ENCODE measurements around the gene SLC5A6.
"Not testable (repeated sequence)": the region's sequence is repeated elsewhere in the genome, so short reads cannot be mapped to it uniquely, and the experiment has no call there.

SLC5A6 gene

DNA sequence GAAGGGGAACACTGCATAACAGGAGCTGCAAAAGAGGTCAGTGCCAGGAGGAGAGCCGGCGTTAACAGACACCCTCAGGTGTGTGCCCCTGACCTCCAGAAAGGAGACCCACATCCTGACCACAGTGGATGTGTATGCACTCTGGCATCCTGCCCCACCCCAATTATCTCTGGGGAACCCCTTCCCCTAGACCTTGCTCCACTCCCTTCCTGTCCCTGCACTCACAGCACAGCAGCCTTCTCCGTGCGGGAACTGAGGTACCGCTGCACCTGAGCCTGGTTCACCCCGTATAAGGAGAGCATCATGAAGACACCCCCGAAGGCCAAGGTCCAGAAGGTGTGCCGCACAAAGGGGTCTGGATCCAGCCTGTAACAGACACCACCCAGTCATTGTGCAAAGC, 7.5 kb downstream of the SLC5A6 start:
- no peak for DNase-seq (ENCODE audit: low spot score)

DNA sequence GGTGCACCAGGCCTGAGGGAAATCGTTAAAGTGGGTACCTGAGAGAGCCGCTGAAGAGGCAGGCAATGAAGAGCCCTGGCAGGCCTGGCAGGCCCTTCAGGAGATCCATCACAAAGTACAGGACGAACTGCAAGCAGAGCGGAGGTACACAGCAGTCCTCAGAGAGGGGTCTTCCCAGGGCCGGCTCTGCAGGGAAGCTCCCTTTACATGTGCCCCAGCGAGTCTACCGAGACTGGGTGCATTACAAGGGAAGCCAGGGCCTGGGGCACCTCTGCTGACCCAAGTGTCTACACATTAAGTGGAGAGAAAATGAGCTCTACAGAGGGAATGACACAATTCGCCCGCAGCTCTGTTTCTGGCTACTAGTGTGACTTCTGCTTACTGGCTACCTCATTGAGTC, 8.3 kb downstream of the SLC5A6 start:
- DNase-seq (ENCODE audit: low spot score), result no peak

DNA sequence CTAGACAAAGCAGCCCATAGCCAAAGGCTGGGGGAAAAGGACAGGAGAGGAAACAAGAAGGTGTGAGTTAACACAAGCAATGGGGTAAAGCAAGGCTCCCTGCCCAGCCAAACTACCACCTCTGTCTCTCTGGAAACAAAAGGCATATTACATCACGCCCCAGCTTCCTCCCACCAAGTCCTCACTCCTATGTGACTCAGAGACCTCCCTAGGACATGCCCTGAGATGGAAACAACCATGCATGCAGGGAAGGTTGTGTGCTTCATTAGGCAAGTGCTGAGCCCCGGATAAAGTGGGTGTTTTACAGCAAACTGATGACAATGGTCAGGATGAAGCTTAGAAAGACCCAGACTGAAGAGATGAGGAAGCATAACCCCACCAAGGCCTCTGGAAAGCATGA, 9.2 kb downstream of the SLC5A6 start:
- DNase-seq (ENCODE audit: low spot score), result no peak

DNA sequence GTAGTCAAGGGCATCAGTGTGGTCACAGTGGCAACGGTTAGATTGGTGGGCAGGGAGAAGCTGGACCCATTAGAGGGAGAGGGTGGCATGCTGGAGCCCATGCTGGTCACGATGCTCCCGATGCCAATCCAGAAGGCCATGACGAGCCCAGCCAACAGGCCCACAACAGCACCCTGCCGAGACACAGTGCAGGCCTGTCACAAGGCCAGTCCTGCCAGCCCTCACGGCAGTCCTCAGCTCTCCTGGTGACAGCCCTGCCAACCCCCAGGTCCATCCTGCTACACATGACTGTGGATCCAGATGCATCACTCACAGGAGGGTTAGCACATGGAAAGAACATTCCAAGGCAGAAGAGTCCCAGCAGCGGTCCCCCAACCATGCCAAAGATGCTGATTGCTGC, 10.4 kb downstream of the SLC5A6 start:
- no peak for DNase-seq (ENCODE audit: low spot score)

DNA sequence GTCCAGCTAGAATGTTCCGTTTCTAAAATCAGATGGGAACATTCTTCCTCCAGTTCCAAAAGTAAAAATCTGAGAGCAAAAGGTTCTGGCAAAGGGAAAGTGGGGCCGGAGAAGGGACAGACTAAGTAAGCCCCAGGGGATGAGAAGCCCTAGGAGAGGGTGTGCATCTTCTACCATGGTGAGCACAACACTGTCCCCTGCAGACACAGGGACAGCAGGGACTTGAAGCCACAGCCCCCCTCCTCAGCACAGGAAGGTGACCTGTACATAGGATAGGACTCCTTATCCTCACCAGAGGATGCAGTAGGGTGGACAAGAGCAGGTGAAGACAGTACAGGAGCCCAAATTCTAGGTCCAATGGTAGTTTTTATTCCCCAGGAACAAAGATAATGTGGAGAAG, 12.8 kb downstream of the SLC5A6 start:
- DNase-seq (ENCODE audit: low spot score), result no peak

DNA sequence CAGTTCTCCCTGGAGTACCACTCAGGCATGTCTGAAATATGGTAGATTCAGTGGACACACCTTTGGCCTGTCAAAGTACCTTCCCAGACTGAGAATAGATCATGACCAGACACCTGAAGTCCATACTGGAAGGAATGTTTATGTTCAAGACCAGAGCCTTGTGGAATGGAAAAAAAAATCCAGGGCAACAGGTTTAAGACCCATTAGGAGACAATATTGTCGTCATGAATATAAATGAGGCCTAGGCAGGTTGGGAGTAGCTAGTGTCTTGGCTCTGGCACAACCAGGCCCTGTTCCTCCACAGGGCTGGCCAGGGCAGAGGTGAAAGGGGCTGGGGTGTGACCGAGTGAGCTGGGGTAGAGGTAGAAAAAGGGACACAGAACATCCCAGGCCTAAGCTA, 13.4 kb downstream of the SLC5A6 start:
- no peak for DNase-seq (ENCODE audit: low spot score)

DNA sequence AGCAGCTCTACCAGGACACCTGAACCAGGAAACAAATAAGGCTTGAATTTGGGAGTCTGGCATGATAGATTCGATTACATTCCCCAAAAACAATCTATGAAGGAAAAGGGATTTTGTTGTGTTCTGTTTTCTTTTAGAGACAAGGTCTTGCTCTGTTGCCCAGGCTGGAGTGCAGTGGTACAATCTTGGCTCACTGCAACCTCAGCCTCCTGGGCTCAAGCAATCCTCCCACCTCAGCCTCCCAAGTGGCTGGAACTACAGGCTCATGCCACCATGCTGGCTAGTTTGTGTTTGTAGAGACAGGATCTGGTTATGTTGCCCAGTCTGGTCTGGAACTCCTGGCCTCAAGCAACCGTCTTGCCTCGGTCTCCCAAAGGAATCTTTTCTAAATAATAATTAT, 14.0 kb downstream of the SLC5A6 start:
- DNase-seq (ENCODE audit: low spot score), result not testable (repeated sequence)

DNA sequence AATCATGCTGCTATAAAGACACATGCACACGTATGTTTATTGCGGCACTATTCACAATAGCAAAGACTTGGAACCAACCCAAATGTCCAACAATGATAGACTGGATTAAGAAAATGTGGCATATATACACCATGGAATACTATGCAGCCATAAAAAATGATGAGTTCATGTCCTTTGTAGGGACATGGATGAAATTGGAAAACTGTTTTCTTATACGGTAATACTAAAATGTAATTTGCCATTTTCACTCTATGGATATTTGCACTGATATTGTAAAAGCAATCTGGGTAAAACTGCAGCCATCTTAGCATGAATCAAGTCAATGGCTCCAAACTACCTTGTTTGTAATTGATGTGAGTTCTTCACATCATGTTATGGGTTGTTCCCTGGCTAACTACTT, 16.3 kb downstream of the SLC5A6 start:
- not testable (repeated sequence) for DNase-seq (ENCODE audit: low spot score)

DNA sequence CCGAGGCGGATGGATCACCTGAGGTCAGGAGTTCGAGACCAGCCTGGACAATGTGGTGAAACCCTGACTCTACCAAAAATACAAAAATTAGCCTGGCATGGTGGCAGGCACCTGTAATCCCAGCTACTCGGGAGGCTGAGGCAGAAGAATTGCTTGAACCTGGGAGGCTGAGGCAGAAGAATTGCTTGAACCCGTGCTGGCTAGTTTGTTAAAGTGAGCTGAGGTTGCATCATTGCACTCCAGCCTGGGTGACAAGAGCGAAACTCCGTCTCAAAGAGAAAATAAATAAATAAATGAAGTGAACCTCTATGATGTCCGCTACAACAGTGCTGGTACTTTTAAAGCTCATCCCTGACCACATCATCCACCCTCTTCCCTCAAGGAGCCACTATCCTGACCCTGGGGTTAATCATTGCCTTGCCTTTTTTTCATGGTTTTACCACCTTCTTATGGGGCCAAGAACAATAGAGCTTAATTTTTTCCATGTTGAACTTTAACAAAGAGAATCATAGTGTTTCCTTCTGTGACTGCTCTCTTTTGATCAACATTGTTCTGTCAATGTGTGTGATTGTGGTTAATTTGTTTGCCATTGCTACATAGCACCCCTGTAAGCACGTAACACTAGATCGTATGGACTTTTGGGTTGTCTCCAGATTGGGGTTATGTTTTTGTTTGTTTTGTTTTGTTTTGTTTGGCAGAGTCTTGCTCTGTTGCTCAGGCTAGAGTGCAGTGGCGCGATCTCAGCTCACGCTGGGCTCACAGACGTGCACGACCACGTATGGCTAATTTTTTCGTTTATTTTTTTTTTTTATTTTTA, 17.3 kb downstream of the SLC5A6 start:
- DNase-seq (ENCODE audit: low spot score), result no peak

DNA sequence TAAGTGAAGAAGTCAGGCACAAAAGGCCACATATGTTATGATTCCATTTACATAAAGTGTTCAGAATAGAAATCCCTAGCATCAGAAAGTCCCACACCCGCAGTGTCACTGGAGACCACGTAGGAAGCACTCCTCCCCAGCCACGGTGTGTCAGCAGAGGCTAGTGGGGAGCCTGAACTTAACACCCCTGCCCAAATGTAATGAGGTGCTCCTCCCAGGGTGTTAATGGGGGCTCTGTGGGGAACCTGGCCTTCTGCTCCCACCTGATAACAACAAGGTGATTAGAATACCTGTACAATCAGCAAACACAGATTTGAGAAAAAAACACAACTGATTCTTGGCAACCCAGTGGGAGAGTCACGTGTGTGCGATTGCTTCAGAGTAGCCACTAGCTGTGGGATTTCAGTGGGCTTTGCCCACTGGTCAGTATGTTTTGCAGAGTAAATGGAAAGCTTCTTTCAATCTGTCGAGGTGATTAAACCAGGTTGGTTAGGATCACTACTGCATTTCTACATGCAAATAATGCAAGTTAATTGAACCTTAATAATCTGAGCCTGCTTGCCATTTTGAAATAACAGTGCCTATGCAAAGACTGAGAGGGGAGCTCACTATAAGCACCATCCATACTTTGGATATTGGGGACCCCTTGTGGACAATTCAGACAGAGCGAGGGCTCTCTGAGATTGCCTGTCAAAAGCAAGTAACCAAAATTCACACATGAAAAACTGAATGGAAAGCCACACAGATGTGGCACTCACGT, 20.8 kb downstream of the SLC5A6 start:
- DNase-seq (ENCODE audit: low spot score), result no peak

DNA sequence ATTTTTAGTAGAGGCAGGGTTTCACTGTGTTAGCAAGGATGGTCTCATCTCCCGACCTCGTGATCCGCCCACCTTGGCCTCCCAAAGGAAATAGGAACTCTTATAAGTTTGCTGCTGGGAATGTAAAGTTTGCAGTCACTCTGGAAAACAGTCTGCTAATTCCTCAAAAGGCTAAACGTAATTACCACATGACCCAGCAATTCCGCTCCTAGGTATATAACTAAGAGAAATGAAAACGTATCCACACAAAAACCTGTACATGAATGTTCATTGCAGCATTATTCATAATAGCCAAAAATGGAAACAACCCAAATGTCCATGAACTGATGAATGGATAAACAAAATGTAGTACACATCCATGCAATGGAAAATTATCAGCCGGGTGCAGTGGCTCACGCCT, 22.1 kb downstream of the SLC5A6 start:
- no peak for DNase-seq (ENCODE audit: low spot score)

DNA sequence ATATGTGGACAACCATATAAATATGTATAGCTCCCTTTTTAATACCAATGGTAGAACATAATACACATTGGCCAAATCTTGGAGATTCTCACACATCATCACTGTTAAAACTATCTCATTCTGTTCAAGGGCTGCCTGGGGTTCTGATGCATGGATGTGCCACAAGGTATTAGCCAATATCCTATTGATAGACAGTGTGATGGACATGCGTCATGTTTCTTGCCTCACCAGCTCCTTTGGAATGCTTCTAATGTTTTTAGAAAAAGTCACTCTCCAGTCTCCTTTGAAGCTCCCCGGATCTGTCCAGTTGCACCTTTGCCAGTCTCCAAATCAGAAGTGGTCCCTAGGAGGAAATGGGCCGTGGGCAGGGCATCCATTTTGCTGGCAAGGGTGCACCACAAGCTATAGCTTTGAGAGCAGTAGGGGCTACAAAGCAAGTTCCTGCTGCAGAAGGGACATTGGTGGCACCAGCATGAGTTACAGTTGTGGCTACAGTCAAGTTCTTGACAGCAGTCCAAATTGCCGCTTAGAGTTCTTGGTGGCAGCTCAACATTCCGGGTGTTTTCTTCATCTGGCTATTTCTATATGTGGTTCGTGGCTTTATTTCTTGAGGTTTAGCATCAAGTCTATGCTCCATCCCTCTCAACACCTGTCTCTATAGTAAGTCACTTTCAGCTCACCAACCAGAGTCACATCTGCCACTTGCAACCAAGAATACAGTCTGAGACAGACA, 25.3 kb downstream of the SLC5A6 start:
- DNase-seq (ENCODE audit: low spot score), result no peak

DNA sequence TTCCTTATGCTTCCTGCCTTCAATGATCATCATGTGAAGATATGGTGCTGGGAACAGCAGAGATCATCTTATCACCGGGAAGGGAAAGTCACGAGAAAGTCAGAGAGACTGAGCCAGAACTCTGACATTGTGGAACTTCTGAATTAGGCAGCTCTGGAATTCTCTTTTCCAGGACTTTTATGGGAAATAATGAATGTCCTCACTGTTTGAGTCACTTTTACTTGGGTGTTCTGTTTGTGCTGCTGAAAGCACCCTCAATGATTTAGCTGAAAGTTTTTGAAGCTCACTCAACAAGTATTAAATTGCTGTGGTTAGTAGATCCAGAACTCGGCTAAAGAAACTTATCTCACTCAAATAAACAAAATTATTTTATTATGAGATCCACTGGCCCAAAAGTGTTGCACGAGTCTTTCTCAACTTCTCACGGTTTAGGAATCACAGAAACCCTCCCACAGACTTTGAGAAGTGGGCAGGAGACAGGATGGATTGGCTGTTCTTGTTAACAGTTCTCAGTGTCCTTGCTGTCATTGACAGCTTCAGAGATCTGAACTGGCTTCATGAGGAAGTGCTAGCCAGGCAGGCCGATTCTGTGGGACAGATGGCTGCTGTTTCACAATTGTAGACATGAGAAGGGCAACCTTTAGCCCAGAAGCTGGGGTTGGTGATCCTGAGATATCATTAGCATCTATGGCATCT, 26.6 kb downstream of the SLC5A6 start:
- peak; percentile 25 for DNase-seq (ENCODE audit: low spot score)

DNA sequence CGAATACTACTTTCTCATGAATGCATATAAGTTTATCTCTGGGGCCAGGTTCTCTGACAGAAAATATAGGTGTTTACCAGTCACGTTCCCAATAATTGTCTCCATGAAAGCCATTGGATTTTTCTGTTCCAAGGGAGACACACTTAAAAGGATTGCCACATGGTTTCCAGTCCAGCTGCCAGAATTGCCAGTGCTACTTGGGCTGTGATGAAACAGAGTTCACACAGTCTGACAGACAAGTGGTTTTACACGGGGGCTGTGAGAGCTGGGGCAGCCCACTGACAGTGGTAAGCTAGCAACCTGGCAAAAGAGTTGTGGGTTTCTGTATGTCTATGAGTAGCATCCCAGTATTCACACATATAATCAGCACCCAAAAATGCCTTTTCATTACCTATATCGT, 28.0 kb downstream of the SLC5A6 start:
- DNase-seq (ENCODE audit: low spot score), result no peak

DNA sequence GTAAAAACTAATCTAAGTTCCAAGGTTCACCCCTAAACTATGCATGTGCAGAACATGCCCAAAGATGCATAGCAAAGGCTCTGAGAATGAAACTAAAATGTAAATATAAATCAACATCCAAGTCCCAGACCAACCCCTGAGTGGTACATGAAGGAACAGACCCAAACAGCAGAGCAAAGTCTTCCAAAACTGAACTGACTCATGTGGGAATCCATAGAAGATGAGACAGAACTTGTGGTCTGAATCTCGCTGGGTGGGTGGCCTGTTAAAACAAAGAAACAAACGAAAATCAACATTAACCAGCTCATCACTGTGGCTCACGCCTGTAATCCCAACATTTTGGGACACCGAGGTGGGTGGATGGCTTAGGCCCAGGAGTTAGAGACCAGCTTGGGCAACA, 29.7 kb downstream of the SLC5A6 start:
- no peak for DNase-seq (ENCODE audit: low spot score)

DNA sequence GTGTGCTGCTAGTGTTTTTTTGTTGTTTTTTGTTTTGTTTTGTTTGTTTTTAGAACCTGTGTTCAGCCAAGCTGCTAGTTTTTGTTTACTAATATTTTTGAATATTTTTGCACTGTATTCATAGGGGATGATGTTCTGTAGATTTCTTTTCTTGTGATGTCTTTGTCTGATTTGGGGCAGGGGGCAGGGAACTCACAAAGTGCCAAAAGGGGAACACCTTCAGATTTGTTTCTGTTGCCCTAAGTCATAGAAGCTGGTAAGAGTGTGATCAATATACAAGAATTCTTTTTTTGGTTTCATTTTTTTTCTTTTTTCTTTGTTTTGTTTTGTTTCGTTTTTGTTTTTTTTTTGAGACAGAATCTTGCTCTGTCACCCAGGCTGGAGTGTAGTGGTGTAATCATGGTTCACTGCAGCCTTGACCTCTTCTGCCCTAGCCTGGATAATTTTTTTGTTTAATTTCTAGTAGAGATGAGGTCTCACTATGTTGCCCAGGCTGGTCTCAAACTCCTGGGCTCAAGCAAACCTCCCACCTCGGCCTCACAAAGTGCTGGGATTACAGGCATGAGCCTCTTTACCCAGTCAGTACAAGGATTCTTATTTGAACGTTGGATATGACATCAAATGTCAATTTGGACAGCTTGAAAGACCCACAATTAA, 32.6 kb downstream of the SLC5A6 start:
- no peak for DNase-seq (ENCODE audit: low spot score)

DNA sequence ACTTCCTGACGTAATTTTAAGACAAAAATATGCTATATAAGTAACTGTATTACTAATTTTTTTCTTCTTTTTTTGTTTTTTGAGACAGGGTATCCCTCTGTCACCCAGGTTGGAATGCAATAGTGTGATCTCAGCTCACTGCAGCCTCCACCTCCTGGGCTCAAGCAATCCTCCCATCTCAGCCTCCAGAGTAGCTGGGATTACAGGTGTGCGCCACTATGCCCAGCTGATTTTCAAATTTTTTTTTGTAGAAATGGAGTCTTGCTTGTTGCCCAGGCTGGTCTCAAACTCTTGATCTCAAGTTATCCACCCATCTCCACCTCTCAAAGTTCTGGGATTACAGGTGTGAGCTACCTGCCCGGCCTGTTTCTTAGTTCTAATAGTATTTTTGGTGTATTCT, 33.6 kb downstream of the SLC5A6 start:
- no peak for DNase-seq (ENCODE audit: low spot score)

DNA sequence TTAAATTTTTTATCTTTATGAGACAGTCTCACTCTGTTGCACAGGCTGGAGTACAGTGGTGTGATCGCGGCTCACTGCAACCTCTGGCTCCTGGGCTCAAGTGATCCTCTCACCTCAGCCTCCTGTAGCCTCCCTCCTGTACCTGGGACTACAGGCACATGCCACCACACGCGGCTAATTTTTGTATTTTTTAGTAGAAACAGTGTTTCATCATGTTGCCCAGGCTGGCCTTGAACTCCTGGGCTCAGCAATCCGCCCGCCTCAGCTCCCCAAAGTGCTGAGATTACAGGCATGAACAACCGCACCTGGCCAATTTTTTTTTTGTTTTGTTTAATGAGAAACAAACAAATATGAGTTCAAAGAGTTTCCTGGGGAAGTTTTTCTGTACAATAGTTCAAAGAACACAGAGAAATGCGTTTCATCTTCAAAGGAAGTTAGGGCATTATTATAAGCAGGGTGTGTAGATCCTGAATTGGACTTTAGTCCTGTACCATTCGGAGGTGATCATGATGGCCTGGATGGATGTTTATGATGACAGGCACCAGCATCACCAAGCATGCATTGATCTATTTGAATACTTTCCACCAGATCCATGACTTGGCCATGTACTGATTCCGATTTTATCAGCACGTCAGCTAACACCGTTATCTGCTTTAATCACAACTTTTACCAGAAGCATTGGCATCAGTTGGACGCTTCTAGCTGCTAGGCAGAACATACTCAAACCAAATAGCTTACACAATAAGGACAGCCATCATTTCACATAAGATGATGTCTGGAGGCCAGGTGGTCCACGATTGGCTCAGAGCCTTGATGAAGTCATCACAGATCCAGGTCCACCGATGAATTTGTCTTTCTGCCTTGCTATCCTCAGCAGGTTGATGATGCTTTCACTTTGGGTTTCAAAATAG, 34.4 kb downstream of the SLC5A6 start:
- no peak for DNase-seq (ENCODE audit: low spot score)

DNA sequence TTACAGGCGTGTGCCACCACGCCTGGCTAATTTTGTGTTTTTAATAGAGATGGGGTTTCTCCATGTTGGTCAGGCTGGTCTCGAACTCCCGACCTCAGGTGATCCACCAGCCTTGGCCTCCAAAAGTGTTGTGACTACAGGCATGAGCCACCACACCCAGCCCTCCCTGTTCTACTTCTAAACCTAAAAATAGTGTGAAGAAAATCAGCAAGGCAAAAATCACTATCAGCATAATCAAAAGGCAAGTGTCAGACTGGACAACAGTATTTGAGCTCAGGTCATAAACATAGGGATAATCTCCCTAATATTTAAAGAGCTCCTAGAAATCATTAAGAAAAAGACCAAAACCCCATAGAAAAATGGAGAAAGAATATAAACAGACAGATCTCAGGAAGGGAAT, 36.3 kb downstream of the SLC5A6 start:
- DNase-seq (ENCODE audit: low spot score), result not testable (repeated sequence)

DNA sequence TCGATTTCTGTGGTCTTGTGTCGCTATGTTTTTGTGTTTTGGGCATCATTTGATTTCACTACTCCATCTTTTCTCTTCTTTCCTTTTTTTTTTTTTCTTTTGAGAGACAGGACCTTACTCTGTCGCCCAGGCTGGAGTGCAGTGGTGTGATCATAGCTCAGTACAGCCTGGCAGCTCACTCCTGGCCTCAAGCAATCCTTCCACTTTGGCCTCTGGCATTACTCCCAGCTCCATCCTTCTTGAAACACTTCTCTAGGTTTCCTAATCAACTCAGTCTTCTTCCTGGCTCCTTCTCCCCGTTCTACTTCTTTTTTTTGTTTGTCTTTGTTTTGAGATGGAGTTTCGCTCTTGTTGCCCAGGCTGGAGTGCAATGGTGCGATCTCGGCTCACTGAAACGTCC, 36.7 kb downstream of the SLC5A6 start:
- no peak for DNase-seq (ENCODE audit: low spot score)

DNA sequence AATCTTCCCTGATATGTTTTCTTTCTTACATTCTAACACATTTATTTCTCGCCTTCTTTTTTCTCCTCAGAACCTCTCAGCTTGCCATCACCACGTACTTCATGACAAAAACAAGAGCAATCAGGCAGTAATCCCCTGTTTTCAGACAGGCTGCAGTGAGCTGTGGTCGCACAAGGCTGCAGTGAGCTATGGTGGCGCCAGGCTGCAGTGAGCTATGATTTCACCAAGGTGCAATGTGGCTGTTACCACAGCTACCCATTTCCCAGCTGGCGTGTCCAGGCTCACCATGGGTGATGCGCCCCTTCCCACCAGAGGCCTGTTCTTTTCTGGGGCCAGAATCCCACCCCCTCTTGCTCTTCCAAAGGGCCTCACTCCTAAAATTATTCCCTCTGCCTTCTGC, 37.4 kb downstream of the SLC5A6 start:
- no peak for DNase-seq (ENCODE audit: low spot score)
